ENCODE measurements around the gene SLC44A1.
A peak's percentile ranks its signal among the peaks of the same experiment; 100 is the strongest.

The SLC44A1 gene

GRCh38 chr9:105244003-105244733, at the start of gene SLC44A1:
SLC44A1 (plus strand) TSS chr9:105244651; CDS start chr9:105244869, 218 bp downstream.
- peak; percentile 92 to 93 for ATAC-seq

- no peak for ATAC-seq
Measured at GRCh38 chr9:105195259-105195658, 49.2 kb upstream of the SLC44A1 start.

GRCh38 chr9:105198023-105198422, 46.4 kb upstream of the SLC44A1 start:
- no peak for ATAC-seq

- no peak for ATAC-seq
Measured at GRCh38 chr9:105198865-105199264, 45.6 kb upstream of the SLC44A1 start.

GRCh38 chr9:105204416-105204815, 40.0 kb upstream of the SLC44A1 start:
- no peak for ATAC-seq

GRCh38 chr9:105205787-105206495, 38.5 kb upstream of the SLC44A1 start:
- ATAC-seq: no peak

GRCh38 chr9:105206496-105206820, 38.0 kb upstream of the SLC44A1 start:
- no peak for ATAC-seq

- ATAC-seq: no peak
Measured at GRCh38 chr9:105206821-105207699, 37.4 kb upstream of the SLC44A1 start.

GRCh38 chr9:105216440-105217178, 27.8 kb upstream of the SLC44A1 start:
- ATAC-seq: no peak

- no peak for ATAC-seq
Measured at GRCh38 chr9:105218673-105219072, 25.8 kb upstream of the SLC44A1 start.

- ATAC-seq: no peak
Measured at GRCh38 chr9:105219291-105219805, 25.1 kb upstream of the SLC44A1 start.

- ATAC-seq: no peak
Measured at GRCh38 chr9:105220451-105220850, 24.0 kb upstream of the SLC44A1 start.

GRCh38 chr9:105223544-105224140, 20.8 kb upstream of the SLC44A1 start:
- no peak for ATAC-seq

GRCh38 chr9:105226055-105226454, 18.4 kb upstream of the SLC44A1 start:
- ATAC-seq: no peak

GRCh38 chr9:105232207-105232606, 12.2 kb upstream of the SLC44A1 start:
- no peak for ATAC-seq

- no peak for ATAC-seq
Measured at GRCh38 chr9:105233873-105234272, 10.6 kb upstream of the SLC44A1 start.

GRCh38 chr9:105236261-105236660, 8.2 kb upstream of the SLC44A1 start:
- no peak for ATAC-seq

- ATAC-seq: no peak
Measured at GRCh38 chr9:105237246-105237645, 7.2 kb upstream of the SLC44A1 start.

- no peak for ATAC-seq
Measured at GRCh38 chr9:105238302-105238701, 6.1 kb upstream of the SLC44A1 start.

- ATAC-seq: no peak
Measured at GRCh38 chr9:105241356-105242043, 3.0 kb upstream of the SLC44A1 start.

- ATAC-seq: no peak
Measured at GRCh38 chr9:105242062-105242461, 2.4 kb upstream of the SLC44A1 start.

All from activated CD4-positive, CD25-positive, alpha-beta regulatory T cell treated with anti-CD3 and anti-CD28 coated beads, Interleukin-2, amount 50 U/mL, for 24 hours (primary cell).